NAMALWA (cell line): ENCODE measurements around the gene DRAM1.
A peak's percentile ranks its signal among the peaks of the same experiment; 100 is the strongest.

Experiments used
- DNase-seq: peaks from one replicate; pipeline ENCODE4 v3.0.0-alpha.2; 2015; ENCODE audit warnings: low spot score

The DRAM1 gene

GRCh38 chr12:101941306-101942249 lies 64.2 kb downstream of the DRAM1 start:
- DNase-seq: peak; percentile 17

GRCh38 chr12:101942250-101942605 lies 64.8 kb downstream of the DRAM1 start:
- DNase-seq: no peak

- no peak for DNase-seq
Observed at GRCh38 chr12:101945369-101946232, 68.2 kb downstream of the DRAM1 start.

- no peak for DNase-seq
Observed at GRCh38 chr12:101946233-101946611, 68.8 kb downstream of the DRAM1 start.

- DNase-seq: no peak
Observed at GRCh38 chr12:101947316-101947715, 69.9 kb downstream of the DRAM1 start.

GRCh38 chr12:101948365-101948764 lies 71.0 kb downstream of the DRAM1 start:
- no peak for DNase-seq

- DNase-seq: no peak
Observed at GRCh38 chr12:101951002-101951670, 73.8 kb downstream of the DRAM1 start.

- no peak for DNase-seq
Observed at GRCh38 chr12:101954113-101954512, 76.7 kb downstream of the DRAM1 start.

- DNase-seq: no peak
Observed at GRCh38 chr12:101954676-101955075, 77.3 kb downstream of the DRAM1 start.

GRCh38 chr12:101957252-101957959 lies 80.0 kb downstream of the DRAM1 start:
- DNase-seq: no peak

- DNase-seq: no peak
Observed at GRCh38 chr12:101959607-101960006, 82.2 kb downstream of the DRAM1 start.

GRCh38 chr12:101962486-101962885 lies 85.1 kb downstream of the DRAM1 start:
- no peak for DNase-seq

GRCh38 chr12:101963697-101964096 lies 86.3 kb downstream of the DRAM1 start:
- no peak for DNase-seq

GRCh38 chr12:101966496-101966895 lies 89.1 kb downstream of the DRAM1 start:
- DNase-seq: no peak

GRCh38 chr12:101967506-101967905 lies 90.1 kb downstream of the DRAM1 start:
- DNase-seq: peak; percentile 4

- DNase-seq: no peak
Observed at GRCh38 chr12:101968770-101969169, 91.4 kb downstream of the DRAM1 start.
